Activated gamma-delta T cell (primary cell): ENCODE results near the gene EYS.
"Not testable (repeated sequence)": the region's sequence is repeated elsewhere in the genome, so short reads cannot be mapped to it uniquely, and the experiment has no call there.

Source experiments
- DNase-seq: peaks from one replicate; lab custom pipeline; 2025; lab: John Stamatoyannopoulos, UW

Gene EYS

GRCh38 chr6:65452333-65452732 is 254.7 kb downstream of the EYS start:
- DNase-seq, result no peak

- DNase-seq, result no peak
Measured at GRCh38 chr6:65450451-65450850, 256.6 kb downstream of the EYS start.

GRCh38 chr6:65449926-65450325 is 257.1 kb downstream of the EYS start:
- no peak for DNase-seq

GRCh38 chr6:65448866-65449265 is 258.2 kb downstream of the EYS start:
- no peak for DNase-seq

- no peak for DNase-seq
Measured at GRCh38 chr6:65436281-65436680, 270.7 kb downstream of the EYS start.

GRCh38 chr6:65416621-65417020 is 290.4 kb downstream of the EYS start:
- DNase-seq, result no peak

- no peak for DNase-seq
Measured at GRCh38 chr6:65410309-65410708, 296.7 kb downstream of the EYS start.

GRCh38 chr6:65402564-65402963 is 304.5 kb downstream of the EYS start:
- DNase-seq, result no peak

- DNase-seq, result no peak
Measured at GRCh38 chr6:65399355-65400084, 307.5 kb downstream of the EYS start.

- DNase-seq, result no peak
Measured at GRCh38 chr6:65398851-65399250, 308.2 kb downstream of the EYS start.

- no peak for DNase-seq
Measured at GRCh38 chr6:65350530-65350929, 356.5 kb downstream of the EYS start.

GRCh38 chr6:65302655-65303054 is 404.4 kb downstream of the EYS start:
- DNase-seq, result not testable (repeated sequence)

GRCh38 chr6:65299236-65299635 is 407.8 kb downstream of the EYS start:
- DNase-seq, result no peak

- DNase-seq, result no peak
Measured at GRCh38 chr6:65295812-65296211, 411.2 kb downstream of the EYS start.

- no peak for DNase-seq
Measured at GRCh38 chr6:65289491-65289890, 417.5 kb downstream of the EYS start.

- DNase-seq, result no peak
Measured at GRCh38 chr6:65285275-65285674, 421.8 kb downstream of the EYS start.

- DNase-seq, result no peak
Measured at GRCh38 chr6:65280060-65280459, 427.0 kb downstream of the EYS start.

GRCh38 chr6:65262241-65262640 is 444.8 kb downstream of the EYS start:
- DNase-seq, result no peak

- DNase-seq, result no peak
Measured at GRCh38 chr6:65259982-65260381, 447.0 kb downstream of the EYS start.

- no peak for DNase-seq
Measured at GRCh38 chr6:65259059-65259458, 448.0 kb downstream of the EYS start.

- DNase-seq, result no peak
Measured at GRCh38 chr6:65253041-65253440, 454.0 kb downstream of the EYS start.

GRCh38 chr6:65248101-65248610 is 458.9 kb downstream of the EYS start:
- DNase-seq, result no peak

- DNase-seq, result no peak
Measured at GRCh38 chr6:65231616-65232015, 475.4 kb downstream of the EYS start.

- no peak for DNase-seq
Measured at GRCh38 chr6:65229825-65230224, 477.2 kb downstream of the EYS start.
